ENCODE data around the gene KIAA1549. TPM values are rescaled to one million over a fixed set of nuclear protein-coding genes. Genes with fewer than 3 reads are reported as not detected.

Gene KIAA1549
- total RNA-seq, 2 donors from 2014 or later = 18.7 to 19.3 TPM

- no peak for TF ChIP-seq CTCF (conservative IDR thresholded peaks at IDR 0.05)
- 83 to 86% methylated on average over 1 to 4 of the region's 4 CpGs for WGBS, 2 experiments (ENCODE audit: insufficient coverage in 1 of 2, insufficient read length in 1 of 2)
- Histone ChIP-seq H3K36me3 (ENCODE audit: control insufficient read depth, insufficient read depth, low read length) (no peaks in the 10 kb centered on the region), H3K9ac (ENCODE audit: extremely low read depth, low read length, poor library complexity, severe bottlenecking) (no peak overlapping the region), H3K27ac (ENCODE audit: low read depth, low read length) (no peak overlapping the region), H3K4me1 (ENCODE audit: control insufficient read depth, insufficient read depth, low read length) (no peaks in the 10 kb centered on the region), H3K9me3 (ENCODE audit: control insufficient read depth, low read length) (no peaks in the 10 kb centered on the region), H3K4me3 (ENCODE audit: low read length) (no peak overlapping the region), H3K27me3 (ENCODE audit: control insufficient read depth, insufficient read depth, low read length, poor library complexity, severe bottlenecking) (no peaks in the 10 kb centered on the region)
- Mint-ChIP-seq H3K4me1 (no peaks in the 10 kb centered on the region), H3K27me3 (ENCODE audit: insufficient read depth) (no peaks in the 10 kb centered on the region), H3K27ac (no peak overlapping the region), H3K36me3 (ENCODE audit: low read depth) (no peaks in the 10 kb centered on the region), H3K9me3 (no peaks in the 10 kb centered on the region), H3K4me3 (no peak overlapping the region)
- DNase-seq = no peak
These were observed 171.8 kb downstream of the KIAA1549 start for GRCh38 chr7:138809346-138809745.

- TF ChIP-seq CTCF (conservative IDR thresholded peaks at IDR 0.05) = no peak
- H3K9me3 ChIP-seq (ENCODE audit: control insufficient read depth, low read length) = no peaks in the 10 kb centered on the region
- peaks cover 6% of the 10 kb centered on the region for H3K27me3 Mint-ChIP-seq (ENCODE audit: insufficient read depth)
- H3K9me3 Mint-ChIP-seq = no peaks in the 10 kb centered on the region
- H3K27me3 ChIP-seq (ENCODE audit: control insufficient read depth, insufficient read depth, low read length, poor library complexity, severe bottlenecking) = no peaks in the 10 kb centered on the region
- H3K4me3 ChIP-seq (ENCODE audit: low read length) = no peak overlapping the region
- no peak overlapping the region for H3K4me3 Mint-ChIP-seq
- 90% methylated on average over 1 of the region's 1 CpG; no CpG with 5 or more reads in 1 of the 2 experiments for WGBS, 2 experiments (ENCODE audit: insufficient coverage in 1 of 2, insufficient read length in 1 of 2)
- no peaks in the 10 kb centered on the region for H3K36me3 Mint-ChIP-seq (ENCODE audit: low read depth)
- H3K27ac ChIP-seq (ENCODE audit: low read depth, low read length) = no peak overlapping the region
- H3K36me3 ChIP-seq (ENCODE audit: control insufficient read depth, insufficient read depth, low read length) = no peaks in the 10 kb centered on the region
- H3K4me1 ChIP-seq (ENCODE audit: control insufficient read depth, insufficient read depth, low read length) = no peaks in the 10 kb centered on the region
- no peak overlapping the region for H3K9ac ChIP-seq (ENCODE audit: extremely low read depth, low read length, poor library complexity, severe bottlenecking)
- no peak for DNase-seq
- no peaks in the 10 kb centered on the region for H3K4me1 Mint-ChIP-seq
- H3K27ac Mint-ChIP-seq = no peak overlapping the region
These were observed 176.6 kb downstream of the KIAA1549 start for GRCh38 chr7:138804618-138805017.

GRCh38 chr7:138802706-138803105 is 178.5 kb downstream of the KIAA1549 start:
- 96 to 97% methylated on average over 14 to 18 of the region's 18 CpGs for WGBS, 2 experiments (ENCODE audit: insufficient coverage in 1 of 2, insufficient read length in 1 of 2)
- Histone ChIP-seq H3K27me3 (ENCODE audit: control insufficient read depth, insufficient read depth, low read length, poor library complexity, severe bottlenecking) (no peaks in the 10 kb centered on the region), H3K36me3 (ENCODE audit: control insufficient read depth, insufficient read depth, low read length) (no peaks in the 10 kb centered on the region), H3K4me3 (ENCODE audit: low read length) (no peak overlapping the region), H3K27ac (ENCODE audit: low read depth, low read length) (no peak overlapping the region), H3K9ac (ENCODE audit: extremely low read depth, low read length, poor library complexity, severe bottlenecking) (no peak overlapping the region), H3K9me3 (ENCODE audit: control insufficient read depth, low read length) (no peaks in the 10 kb centered on the region), H3K4me1 (ENCODE audit: control insufficient read depth, insufficient read depth, low read length) (no peaks in the 10 kb centered on the region)
- no peak overlapping the region for H3K4me3 Mint-ChIP-seq
- TF ChIP-seq CTCF (conservative IDR thresholded peaks at IDR 0.05) = no peak
- no peaks in the 10 kb centered on the region for H3K36me3 Mint-ChIP-seq (ENCODE audit: low read depth)
- no peak overlapping the region for H3K27ac Mint-ChIP-seq
- no peak for DNase-seq
- H3K27me3 Mint-ChIP-seq (ENCODE audit: insufficient read depth) = peaks cover 13% of the 10 kb centered on the region
- peaks cover 10% of the 10 kb centered on the region for H3K4me1 Mint-ChIP-seq
- H3K9me3 Mint-ChIP-seq = no peaks in the 10 kb centered on the region

Measured in endodermal cell (in vitro differentiated cells).